Cerebellar cortex (tissue), 1 donor: ENCODE data around the gene ANKRD52.
"Not testable (repeated sequence)": the region's sequence is repeated elsewhere in the genome, so short reads cannot be mapped to it uniquely, and the experiment has no call there.

Experiments
- DNase-seq: peaks from one replicate; pipeline ENCODE4 v3.0.0-alpha.2; 2015; ENCODE audit warnings: low spot score

The ANKRD52 gene

GRCh38 chr12:56258068-56258819 is at the start of gene ANKRD52:
ANKRD52 (minus strand) TSS chr12:56258384; CDS start chr12:56258269, 115 bp downstream.
- peak; percentile 76 for DNase-seq

DNA sequence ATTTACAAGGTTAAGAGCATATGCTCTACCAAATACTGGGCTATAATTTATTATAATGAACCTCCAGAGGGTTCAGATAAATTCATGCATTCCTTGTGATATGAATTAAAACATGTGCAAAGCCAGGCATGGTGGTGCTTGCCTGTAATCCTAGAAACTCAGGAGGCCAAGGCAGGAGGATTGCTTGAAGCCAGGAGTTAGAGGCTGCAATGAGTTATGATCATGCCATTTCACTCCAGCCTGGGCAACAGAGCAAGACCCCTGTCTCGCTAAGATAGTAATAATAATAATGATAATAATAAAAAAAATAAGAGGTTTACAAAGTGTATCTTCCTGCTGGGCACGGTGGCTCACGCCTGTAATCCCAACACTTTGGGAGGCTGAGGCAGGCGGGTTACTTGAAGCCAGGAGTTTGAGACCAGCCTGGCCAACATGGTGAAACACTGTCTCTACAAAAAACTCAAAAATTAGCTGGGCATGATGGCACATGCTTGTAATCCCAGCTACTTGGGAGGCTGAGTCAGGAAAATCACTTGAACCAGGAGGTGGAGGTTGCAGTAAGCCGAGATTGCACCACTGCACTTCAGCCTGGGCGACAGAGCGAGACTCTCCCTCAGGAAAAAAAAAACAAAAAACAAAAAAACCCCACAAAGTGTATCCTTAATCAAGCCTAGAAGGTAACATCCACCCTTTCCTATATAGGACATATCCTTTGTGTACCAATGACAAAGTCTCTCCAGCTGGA is 49.2 kb upstream of the ANKRD52 start:
- DNase-seq: no peak

DNA sequence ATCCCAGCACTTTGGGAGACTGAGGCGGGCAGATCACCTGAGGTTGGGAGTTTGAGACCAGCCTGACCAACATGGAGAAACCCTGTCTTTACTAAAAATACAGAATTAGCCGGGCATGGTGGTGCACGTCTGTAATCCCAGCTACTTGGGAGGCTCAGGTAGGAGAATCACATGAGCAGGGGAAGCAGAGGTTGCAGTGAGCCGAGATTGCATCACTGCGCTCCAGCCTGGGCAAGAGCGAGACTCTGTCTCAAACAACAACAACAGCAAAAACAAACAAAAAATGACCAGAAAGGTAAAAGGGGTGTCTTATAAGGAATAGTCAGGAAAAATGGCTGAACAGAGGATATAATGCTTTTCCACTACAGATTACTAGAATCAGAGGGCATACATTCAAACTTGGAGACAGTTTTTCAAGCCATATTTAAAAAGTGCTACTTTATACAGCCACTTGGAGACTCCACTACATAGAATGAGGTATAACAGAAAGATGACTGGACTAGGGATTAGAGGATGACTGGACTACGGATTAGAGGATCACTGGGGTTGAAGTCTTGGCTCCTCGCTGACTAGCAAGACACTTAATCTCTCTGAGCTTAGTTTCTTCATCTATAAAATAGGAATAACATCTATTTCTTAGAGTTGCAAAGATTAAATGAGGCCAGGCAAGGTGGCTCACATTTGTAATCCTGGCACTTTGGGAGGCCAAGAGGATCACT is 46.8 kb upstream of the ANKRD52 start:
- no peak for DNase-seq

DNA sequence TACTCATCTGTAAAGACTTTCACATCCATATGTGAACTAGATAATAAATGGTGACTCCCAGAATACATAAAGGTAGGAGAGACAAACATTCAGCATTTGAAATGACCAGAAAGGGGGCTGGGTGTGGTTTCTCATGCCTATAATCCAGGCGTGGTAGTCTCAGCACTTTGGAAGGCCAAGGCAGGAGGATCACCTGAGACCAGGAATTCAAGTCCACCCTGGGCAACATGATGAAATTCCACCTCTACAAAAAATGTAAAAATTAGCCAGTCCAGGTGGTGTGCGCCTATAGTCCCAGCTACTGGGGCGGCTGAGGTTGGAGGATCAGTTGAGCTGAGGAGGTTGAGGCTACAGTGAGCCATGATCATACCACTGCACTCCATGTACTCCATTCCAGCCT is 46.1 kb upstream of the ANKRD52 start:
- no peak for DNase-seq

- peak; percentile 11 for DNase-seq
Observed at GRCh38 chr12:56300644-56301464, 42.7 kb upstream of the ANKRD52 start.

DNA sequence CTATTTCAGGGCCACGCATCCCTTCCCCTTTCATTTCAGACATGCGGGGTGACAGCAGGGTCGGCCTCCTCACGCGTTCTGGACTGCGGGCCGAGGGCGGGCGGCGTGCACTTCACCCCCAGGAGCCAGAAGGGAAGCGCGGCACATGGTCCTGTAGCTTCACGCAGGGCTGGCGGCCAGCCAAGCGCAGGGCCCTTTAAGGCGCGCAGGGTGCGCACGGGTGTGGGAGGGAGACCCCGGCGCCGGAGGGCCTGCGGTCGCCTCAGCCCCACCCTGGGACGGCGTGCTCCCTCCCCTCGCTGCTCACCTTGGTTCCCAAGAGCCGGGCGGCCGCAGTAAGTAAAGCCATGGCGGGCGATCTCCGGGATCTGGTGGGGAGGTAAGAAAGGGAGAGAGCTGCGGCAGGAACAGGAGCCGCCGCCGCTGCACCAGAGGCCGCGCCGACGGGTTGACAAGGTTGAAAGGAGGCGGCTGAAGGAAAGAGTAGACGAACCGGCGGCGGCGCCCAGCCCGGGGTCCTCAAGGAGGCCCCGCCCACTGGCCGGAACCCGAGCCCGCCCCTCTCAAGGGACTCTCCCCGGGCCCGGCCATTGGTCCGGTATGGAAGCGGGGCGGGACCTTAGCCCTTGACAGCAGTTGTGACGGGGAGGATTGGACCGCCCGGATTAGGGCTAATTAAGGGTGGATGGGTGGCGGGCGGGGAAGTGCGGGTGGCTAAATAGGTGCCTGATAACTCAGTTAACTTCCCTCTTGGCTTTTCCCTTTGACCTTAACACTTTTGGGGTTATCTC is 41.9 kb upstream of the ANKRD52 start, which contains the start of gene CS:
Gene CS (minus strand): TSS at position 478 of the 791 bp plus-strand sequence. CDS start 129 bp downstream, at position 349.
- DNase-seq: peak; percentile 99

DNA sequence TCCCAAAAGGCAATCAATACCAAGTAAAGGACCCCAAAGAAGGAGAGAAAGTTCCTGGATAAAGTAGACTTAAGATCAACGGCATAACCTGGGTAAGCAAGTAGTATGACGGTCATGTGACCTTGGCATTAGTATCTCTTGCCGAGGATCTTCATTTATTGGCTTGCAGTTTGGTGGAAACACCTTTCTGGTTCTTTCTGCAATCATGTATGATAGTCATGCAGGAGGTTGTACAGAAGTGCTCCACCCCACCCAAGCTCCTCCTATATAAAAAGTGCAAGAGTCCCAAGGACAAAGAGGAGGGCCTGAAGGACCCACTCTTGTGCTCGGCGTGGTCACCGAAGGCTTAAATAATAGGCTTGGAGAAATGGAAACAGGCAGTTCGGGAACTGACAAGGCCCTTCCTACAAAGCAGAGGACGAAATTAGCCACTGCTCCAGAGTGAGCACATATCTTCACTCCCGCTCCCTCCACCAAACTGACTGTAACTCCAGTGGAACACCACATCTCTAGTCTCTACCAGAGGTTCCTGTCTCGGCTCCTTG is 41.2 kb upstream of the ANKRD52 start:
- DNase-seq: peak; percentile 35

- DNase-seq: no peak
Observed at GRCh38 chr12:56298828-56299227, 40.6 kb upstream of the ANKRD52 start.

DNA sequence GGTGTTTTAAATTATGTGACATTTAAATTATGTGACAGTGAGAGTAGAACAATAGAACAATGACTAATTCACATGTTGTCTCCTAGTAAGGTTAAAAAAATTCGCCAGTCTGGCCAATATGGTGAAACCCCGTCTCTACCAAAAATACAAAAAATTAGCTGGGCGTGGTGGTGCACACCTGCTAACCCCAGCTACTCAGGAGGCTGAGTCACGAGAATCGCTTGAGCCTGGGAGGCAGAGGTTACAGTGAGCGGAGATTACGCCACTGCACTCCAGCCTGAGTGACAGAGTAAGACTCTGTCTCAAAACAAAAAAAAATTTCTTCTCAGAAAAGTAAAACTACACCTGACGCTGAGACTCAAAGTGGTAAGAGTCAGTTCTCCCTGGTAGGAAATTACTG is 39.2 kb upstream of the ANKRD52 start:
- no peak for DNase-seq

DNA sequence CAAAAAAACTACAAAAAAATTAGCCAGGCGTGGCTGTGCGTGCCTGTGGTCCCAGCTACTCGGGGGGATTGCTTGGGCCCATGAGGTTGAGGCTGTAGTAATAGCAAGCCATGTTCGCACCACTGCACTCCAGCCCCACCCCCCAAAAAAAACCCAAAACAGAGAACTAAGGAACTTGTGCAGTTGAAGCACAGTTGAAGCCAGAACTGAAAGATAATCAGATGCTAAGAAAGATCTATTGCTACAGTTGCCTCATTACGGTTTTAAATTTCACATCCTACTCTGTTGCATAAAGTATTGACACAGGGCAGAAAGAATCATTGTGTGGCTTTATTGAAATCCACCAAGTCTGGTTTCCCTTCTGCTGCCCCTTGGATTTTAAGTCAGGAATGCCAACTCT is 38.1 kb upstream of the ANKRD52 start:
- DNase-seq: no peak

GRCh38 chr12:56293795-56294194 is 35.6 kb upstream of the ANKRD52 start:
- no peak for DNase-seq

DNA sequence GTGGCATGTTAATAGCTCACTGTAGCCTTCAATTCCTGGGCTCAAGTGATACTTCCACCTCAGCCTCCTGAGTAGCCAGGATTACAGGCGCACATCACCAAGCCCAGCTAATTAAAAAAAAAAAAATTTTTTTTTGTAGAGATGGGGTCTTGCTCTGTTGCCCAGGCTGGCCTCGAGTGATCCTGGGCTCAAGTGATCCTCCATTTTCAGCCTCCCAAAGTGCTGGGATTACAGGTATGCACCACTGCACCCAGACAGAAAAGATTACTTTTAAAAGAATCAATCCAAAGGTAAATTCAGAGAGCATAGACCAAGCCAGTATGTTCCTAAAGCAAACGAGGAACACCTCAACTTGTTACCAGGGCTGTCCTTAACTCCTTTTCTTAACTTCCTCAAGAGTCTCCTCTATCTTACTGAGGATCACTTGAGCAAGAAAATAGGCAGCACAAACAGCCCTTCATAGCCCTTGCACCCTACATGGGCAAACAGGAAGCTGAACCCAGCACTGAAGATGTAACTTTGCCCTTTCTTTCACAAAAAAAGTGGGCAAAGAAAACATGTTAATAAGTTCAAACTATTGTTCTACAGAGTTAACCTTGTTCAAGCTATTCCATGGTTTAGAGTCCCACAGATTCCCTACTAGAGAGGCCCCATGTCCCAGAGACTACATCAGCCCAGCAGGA is 30.7 kb upstream of the ANKRD52 start:
- DNase-seq: no peak

GRCh38 chr12:56286044-56286830 is 28.1 kb upstream of the ANKRD52 start:
- no peak for DNase-seq

DNA sequence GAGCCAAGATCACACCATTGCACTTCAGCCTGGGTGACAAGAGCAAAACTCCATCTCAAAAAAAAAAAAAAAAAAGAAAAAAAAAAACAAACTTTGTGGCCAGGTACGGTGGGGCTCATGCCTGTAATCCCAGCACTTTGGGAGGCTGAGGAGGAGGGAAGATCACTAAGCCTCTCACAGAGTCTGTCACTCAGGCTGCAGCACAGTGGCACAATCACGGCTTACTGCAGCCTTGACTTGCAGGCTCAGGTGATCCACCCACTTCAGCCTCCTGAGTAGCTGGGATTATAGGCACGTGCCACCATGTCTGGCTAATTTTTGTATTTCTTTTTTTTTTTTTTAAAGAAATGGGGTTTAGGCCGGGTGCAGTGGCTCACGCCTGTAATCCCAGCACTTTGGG is 26.1 kb upstream of the ANKRD52 start:
- DNase-seq: not testable (repeated sequence)

GRCh38 chr12:56282579-56282978 is 24.4 kb upstream of the ANKRD52 start:
- no peak for DNase-seq

- no peak for DNase-seq
Observed at GRCh38 chr12:56282030-56282429, 23.8 kb upstream of the ANKRD52 start.

GRCh38 chr12:56280849-56281248 is 22.7 kb upstream of the ANKRD52 start:
- no peak for DNase-seq

DNA sequence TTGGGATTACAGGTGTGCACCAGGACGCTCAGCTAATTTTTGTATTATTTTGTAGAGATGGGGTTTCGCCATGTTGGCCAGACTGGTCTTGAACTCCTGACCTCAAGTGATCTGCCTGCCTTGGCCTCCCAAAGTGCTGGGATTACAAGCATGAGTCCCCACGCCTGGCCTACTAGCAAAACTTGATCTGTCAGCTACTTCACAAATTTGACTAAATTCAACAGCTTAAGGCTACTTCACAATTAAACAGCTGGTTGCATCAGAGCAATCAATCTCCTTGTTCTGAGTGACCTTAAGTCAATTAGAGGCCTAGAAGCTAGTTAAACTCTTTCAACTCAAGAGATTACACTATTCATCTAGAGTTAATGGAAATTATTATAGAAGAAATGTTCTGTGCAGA is 20.7 kb upstream of the ANKRD52 start:
- no peak for DNase-seq

GRCh38 chr12:56274299-56274698 is 16.1 kb upstream of the ANKRD52 start:
- no peak for DNase-seq
